Right hindlimb (tissue), 1 donor: ENCODE measurements around the gene PHF21A.
"Not testable (repeated sequence)": the region's sequence is repeated elsewhere in the genome, so short reads cannot be mapped to it uniquely, and the experiment has no call there.

ENCODE experiments used
- DNase-seq: peaks from one replicate; pipeline ENCODE4 v3.0.0-alpha.2; 2018

Gene PHF21A

GRCh38 chr11:45919806-45920530, 201.3 kb downstream of the PHF21A start:
- peak; percentile 36 for DNase-seq

- peak; percentile 4 for DNase-seq
Observed at GRCh38 chr11:45918962-45919675, 202.1 kb downstream of the PHF21A start.

- DNase-seq, result peak; percentile 74
Observed at GRCh38 chr11:45918331-45918941, 202.8 kb downstream of the PHF21A start.

GRCh38 chr11:45917623-45918330, 203.5 kb downstream of the PHF21A start, which contains the start of gene PEX16:
TSS of gene PEX16 (minus strand) at chr11:45917877. CDS start at chr11:45917811, 66 bp downstream.
- DNase-seq, result peak; percentile 99

GRCh38 chr11:45917286-45917622, 204.0 kb downstream of the PHF21A start:
- no peak for DNase-seq

- DNase-seq, result no peak
Observed at GRCh38 chr11:45915446-45915845, 205.8 kb downstream of the PHF21A start.

DNA sequence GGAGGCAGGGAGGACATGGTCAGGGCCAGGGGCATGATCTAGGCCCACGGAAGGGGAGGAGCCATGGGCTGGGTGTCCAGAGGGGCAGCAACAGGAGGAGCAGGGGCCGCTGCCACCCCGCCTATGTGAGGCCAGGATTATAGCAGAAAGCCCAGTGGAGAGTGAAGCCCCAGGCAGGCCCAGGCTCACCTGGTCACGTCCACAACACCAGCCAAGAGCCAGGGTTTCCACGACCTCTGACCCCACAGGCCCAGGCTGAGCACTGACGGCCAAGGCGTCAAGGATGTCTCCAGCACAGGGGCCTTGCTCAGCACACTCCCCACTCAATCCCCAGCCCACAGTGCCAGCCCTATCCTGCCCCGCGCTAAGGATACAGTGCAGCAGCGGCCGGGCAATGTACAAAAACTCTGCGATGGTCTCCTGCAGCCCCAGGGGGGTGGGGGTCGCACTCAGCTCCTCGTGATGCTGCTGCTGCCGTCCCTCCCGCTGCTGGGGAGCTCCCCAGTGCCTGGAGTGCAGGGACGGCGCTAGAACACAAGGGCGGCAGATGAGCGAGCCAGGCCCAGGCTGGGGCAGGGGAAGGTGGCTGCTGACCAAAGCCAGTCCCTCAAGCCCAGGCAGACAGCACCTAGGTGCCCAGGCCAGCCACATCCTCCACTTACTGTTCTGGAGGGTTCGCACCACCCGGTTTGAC, 207.2 kb downstream of the PHF21A start:
- peak; percentile 17 for DNase-seq

DNA sequence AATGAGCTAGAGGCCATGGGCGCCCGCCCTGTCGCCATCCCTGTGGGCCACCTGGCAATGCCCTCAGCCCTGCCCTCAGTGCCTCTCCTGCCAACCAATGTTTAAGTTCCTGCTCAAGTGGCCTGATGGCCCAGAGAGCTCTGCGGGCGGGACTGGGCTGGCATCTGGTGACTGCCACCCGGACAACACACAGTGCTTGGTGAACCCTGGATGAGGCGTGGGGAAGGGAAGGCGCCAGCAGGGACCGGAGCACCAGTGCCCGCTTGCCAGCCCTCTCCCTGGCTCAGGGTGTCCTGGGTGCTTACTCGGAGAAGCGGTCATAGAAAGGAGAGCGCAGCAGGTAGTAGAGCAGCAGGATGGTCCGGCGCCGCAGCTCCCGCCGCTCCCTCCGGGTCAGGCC, 207.7 kb downstream of the PHF21A start:
- DNase-seq, result no peak

- no peak for DNase-seq
Observed at GRCh38 chr11:45910623-45911022, 210.6 kb downstream of the PHF21A start.

DNA sequence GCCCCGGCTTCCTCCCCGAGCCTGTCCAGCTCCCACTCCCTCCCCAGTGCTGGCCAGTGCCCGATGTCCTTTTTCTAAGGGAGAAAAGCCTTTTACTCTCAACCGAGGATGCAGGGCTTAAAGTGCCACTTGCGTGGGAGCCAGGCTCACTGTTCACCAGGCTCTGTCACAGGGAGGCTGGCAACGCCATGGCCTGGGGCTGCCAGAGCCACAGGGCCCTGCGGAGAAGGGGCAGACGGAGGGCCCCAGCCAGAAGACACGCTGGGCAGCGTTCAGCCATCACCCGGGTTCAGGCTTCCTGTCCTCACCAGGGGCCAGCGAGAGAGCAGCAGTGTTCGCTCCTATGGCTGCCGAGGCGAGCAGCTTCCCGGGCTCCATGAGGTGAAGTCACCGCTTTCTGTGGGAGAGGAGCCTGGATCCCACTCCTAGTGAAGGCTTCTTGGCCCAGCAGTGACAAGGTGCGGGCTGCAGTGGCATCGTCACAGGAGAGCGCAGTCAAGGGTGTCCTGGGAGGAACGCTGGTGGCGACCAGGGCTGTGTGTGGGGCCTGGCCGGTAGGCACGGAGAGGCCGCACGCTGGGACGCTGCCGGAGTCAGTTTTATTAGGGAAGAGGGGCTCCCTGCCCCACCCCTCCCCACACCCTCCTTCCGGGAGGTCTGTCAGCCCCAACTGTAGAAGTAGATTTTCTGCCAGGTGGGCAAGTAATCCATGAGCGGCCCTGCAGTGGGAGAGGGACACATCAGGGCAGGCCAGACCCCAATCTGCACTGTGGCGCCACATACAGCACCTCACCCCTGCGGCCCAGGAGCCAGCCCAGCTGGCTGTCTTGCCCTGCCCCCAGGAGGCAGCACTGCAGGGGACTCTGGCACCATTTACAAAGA, 211.4 kb downstream of the PHF21A start:
- no peak for DNase-seq

DNA sequence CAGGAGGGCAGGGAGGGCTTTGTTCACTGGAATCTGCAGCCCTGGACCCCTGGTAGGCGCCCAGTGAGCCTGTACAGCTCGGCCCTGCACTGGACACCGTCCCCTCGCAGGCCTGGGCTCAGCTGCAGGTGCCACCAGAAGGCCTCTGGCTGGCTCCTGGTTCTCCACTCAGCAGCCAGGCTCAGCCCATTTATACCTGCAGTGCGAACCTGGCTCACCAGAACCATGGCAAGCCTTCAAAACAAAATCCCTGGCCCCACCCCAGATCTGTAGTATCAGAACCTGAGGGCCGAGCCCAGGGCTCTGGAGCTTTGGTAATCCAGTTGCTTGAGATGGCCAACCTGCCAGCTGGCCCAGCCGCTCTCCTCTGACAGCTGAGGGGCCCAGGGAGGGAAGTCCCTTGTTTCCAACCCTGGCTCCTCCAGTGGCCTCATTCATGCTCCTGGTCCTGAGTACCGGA, 213.3 kb downstream of the PHF21A start:
- no peak for DNase-seq

GRCh38 chr11:45906965-45907611, 214.2 kb downstream of the PHF21A start, which contains the start of gene FREY1:
TSS of gene FREY1 (minus strand) at chr11:45907271. CDS start at chr11:45907245, 26 bp downstream.
- no peak for DNase-seq

GRCh38 chr11:45906096-45906682, 215.1 kb downstream of the PHF21A start:
- no peak for DNase-seq

- DNase-seq, result not testable (repeated sequence)
Observed at GRCh38 chr11:45905576-45905975, 215.7 kb downstream of the PHF21A start.

DNA sequence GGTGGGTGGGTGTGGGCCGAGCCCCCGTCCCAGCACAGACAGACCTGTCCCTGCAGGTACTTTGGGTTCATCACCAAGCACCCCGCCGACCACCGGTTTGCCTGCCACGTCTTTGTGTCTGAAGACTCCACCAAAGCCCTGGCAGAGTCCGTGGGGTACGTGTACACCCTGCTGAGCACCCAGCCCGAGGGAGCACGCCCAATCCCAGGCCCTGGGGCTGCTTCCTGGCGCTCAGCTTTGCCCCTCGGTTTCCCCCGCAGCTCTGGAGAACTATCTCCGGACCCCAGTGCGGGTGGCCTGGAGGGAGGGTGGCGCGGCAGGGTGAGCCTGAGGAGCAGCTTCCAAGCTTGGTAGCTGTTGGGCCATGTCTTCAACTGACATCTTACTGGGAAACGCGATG, 216.2 kb downstream of the PHF21A start:
- DNase-seq, result no peak

GRCh38 chr11:45904309-45904915, 216.8 kb downstream of the PHF21A start:
- no peak for DNase-seq

- DNase-seq, result no peak
Observed at GRCh38 chr11:45902452-45903380, 218.5 kb downstream of the PHF21A start.

GRCh38 chr11:45901626-45902025, 219.6 kb downstream of the PHF21A start:
- DNase-seq, result no peak
